HCT116 (cell line): Measurements from ENCODE around the gene RALGPS1. TPM values are rescaled to one million over a fixed set of nuclear protein-coding genes. Genes with fewer than 3 reads are reported as not detected.

Experiments
- ATAC-seq: fragments of 200-7000 bp; cut with Tn5 transposase; 2 replicates; pipeline ENCODE4 v1.9.1; 2020; ENCODE audit warnings: mild to moderate bottlenecking, moderate library complexity
- BruUV-seq: library from RNA; stranded (reverse); fragments of 400-500 nt; replicated peaks from 2 replicates; lab custom pipeline; 2021; lab: Mats Ljungman, UMichigan
- CTCF ChIA-PET: fragments of 300-600 bp; sonication (Branson Sonifier 250); formaldehyde crosslinking; loops from one replicate; lab custom pipeline; 2021; ENCODE audit warnings: antibody characterized with exemption; lab: Charles Lee
- POLR2A ChIA-PET: fragments of 300-600, 350-600 bp; sonication (Branson Sonifier 250); formaldehyde crosslinking; loops from one replicate; lab custom pipeline; 2021; ENCODE audit warnings: antibody characterized with exemption; lab: Charles Lee
- RAD21 ChIA-PET, 2 experiments: fragments of 300-600 bp; sonication (Branson Sonifier 250); formaldehyde crosslinking; loops; one replicate each; lab custom pipeline; 2023; ENCODE audit warnings: low total read pairs in 2 of 2; ENCODE audit not compliant: uncharacterized antibody in 2 of 2, unreplicated experiment in 2 of 2, low non-redundant PET in 1 of 2; lab: Charles Lee
- DNase-seq: peaks from one replicate; pipeline ENCODE4 v3.0.0-alpha.2; 2010; ENCODE audit warnings: low read depth, low spot score
- H2AFZ ChIP-seq: fragments of 200-600 bp; shearing (Covaris generic), sonication (generic); 2 replicates; pipeline ENCODE4 v1.6.1; 2017; ENCODE audit warnings: low read depth, mixed run types, mixed read lengths, antibody characterized with exemption, low read length; ENCODE audit not compliant: poor library complexity, severe bottlenecking
- H3K27ac ChIP-seq: 2 replicates; pipeline ENCODE4 v1.5.1; 2012; ENCODE audit warnings: low read depth, low read length
- H3K27me3 ChIP-seq: fragments of 200-600 bp; sonication (generic); 2 replicates; pipeline ENCODE4 v1.6.1; 2016; ENCODE audit warnings: mixed run types, low read length, mixed read lengths; ENCODE audit not compliant: insufficient read depth
- H3K36me3 ChIP-seq, 2 experiments: fragments of 200-500 bp in 1 of 2; fragments of 200-600 bp in 1 of 2; sonication (Bioruptor generic) in 1 of 2; sonication (generic) in 1 of 2; 2 replicates each; pipeline versions ENCODE4 v1.5.1 to v1.6.1; 2014 to 2016; ENCODE audit warnings: low read length in 2 of 2, inconsistent platforms in 1 of 2, mixed read lengths in 1 of 2, mixed run types in 1 of 2; ENCODE audit not compliant: insufficient read depth in 2 of 2, control insufficient read depth in 1 of 2
- H3K4me1 ChIP-seq, 2 experiments: fragments of 200-600 bp in 1 of 2; sonication (generic) in 1 of 2; 2 replicates each; pipeline versions ENCODE4 v1.5.1 to v1.6.1; 2012 to 2017; ENCODE audit warnings: low read length in 2 of 2, inconsistent platforms in 1 of 2, mild to moderate bottlenecking in 1 of 2, mixed read lengths in 1 of 2, mixed run types in 1 of 2, moderate library complexity in 1 of 2; ENCODE audit not compliant: insufficient read depth in 2 of 2, control insufficient read depth in 1 of 2
- H3K4me2 ChIP-seq: fragments of 200-600 bp; sonication (generic); 2 replicates; pipeline ENCODE4 v1.6.1; 2017; ENCODE audit warnings: mixed run types, low read length, mixed read lengths
- H3K4me3 ChIP-seq, 2 experiments: fragments of 200-600 bp in 1 of 2; sonication (generic) in 1 of 2; replicated peaks in 1 of 2; 2 replicates each; pipeline ENCODE4 v1.5.1; 2011 to 2016; ENCODE audit warnings: low read length in 2 of 2, control low read depth in 1 of 2, low read depth in 1 of 2, mild to moderate bottlenecking in 1 of 2, mixed read lengths in 1 of 2, mixed run types in 1 of 2
- H3K79me2 ChIP-seq: fragments of 200-600 bp; sonication (generic); 2 replicates; pipeline ENCODE4 v1.6.1; 2017; ENCODE audit warnings: mild to moderate bottlenecking, mixed run types, low read length, moderate library complexity, mixed read lengths; ENCODE audit not compliant: insufficient read depth
- H3K9ac ChIP-seq: fragments of 200-600 bp; sonication (generic); 2 replicates; pipeline ENCODE4 v1.6.1; 2016; ENCODE audit warnings: low read length, mixed read lengths
- H3K9me2 ChIP-seq: fragments of 200-600 bp; sonication (generic), shearing (Covaris generic); 2 replicates; pipeline ENCODE4 v1.6.1; 2017; ENCODE audit warnings: mixed run types, mild to moderate bottlenecking, moderate library complexity; ENCODE audit not compliant: insufficient read depth
- H3K9me3 ChIP-seq, 2 experiments: fragments of 200-500 bp in 1 of 2; fragments of 200-600 bp in 1 of 2; sonication (Bioruptor generic) in 1 of 2; sonication (generic) in 1 of 2; 2 replicates each; pipeline ENCODE4 v1.6.1; 2014 to 2017; ENCODE audit warnings: low read length in 2 of 2, mixed read lengths in 2 of 2, inconsistent platforms in 1 of 2, low read depth in 1 of 2, mild to moderate bottlenecking in 1 of 2, mixed run types in 1 of 2, moderate library complexity in 1 of 2; ENCODE audit not compliant: control insufficient read depth in 1 of 2, insufficient read depth in 1 of 2
- H4K20me1 ChIP-seq: fragments of 200-600 bp; sonication (generic), shearing (Covaris generic); 2 replicates; pipeline ENCODE4 v1.6.1; 2017; ENCODE audit warnings: mixed run types, mild to moderate bottlenecking, moderate library complexity; ENCODE audit not compliant: insufficient read depth
- CBX3 ChIP-seq: IDR thresholded peaks from 2 replicates; pipeline ENCODE4 v1.6.1; 2012; ENCODE audit warnings: low read depth
- CEBPB ChIP-seq: IDR thresholded peaks from 2 replicates; pipeline ENCODE4 v1.6.1; 2012; ENCODE audit warnings: low read depth
- EGR1 ChIP-seq: IDR thresholded peaks from 2 replicates; pipeline ENCODE4 v1.6.1; 2012; ENCODE audit warnings: low read depth
- EZH2 ChIP-seq: fragments of 200-600 bp; sonication (generic); IDR thresholded peaks from 2 replicates; pipeline ENCODE4 v1.6.1; 2017; ENCODE audit warnings: antibody characterized with exemption, mixed run types
- EZH2phosphoT487 ChIP-seq: fragments of 200-600 bp; IDR thresholded peaks from 2 replicates; pipeline ENCODE4 v1.6.1; 2018; ENCODE audit warnings: antibody characterized with exemption, borderline replicate concordance
- FOSL1 ChIP-seq: IDR thresholded peaks from 2 replicates; pipeline ENCODE4 v1.6.1; 2012; ENCODE audit warnings: low read depth
- JUND ChIP-seq: IDR thresholded peaks from 2 replicates; pipeline ENCODE4 v1.6.1; 2012
- POLR2AphosphoS5 ChIP-seq: IDR thresholded peaks from 2 replicates; pipeline ENCODE4 v1.6.1; 2011; ENCODE audit warnings: mild to moderate bottlenecking, low read depth, low read length, moderate library complexity
- RAD21 ChIP-seq: IDR thresholded peaks from 2 replicates; pipeline ENCODE4 v1.6.1; 2012; ENCODE audit warnings: low read depth, mild to moderate bottlenecking
- SRF ChIP-seq: IDR thresholded peaks from 2 replicates; pipeline ENCODE4 v1.6.1; 2012; ENCODE audit warnings: low read depth
- ZBTB33 ChIP-seq: IDR thresholded peaks from 2 replicates; pipeline ENCODE4 v1.6.1; 2011; ENCODE audit warnings: mild to moderate bottlenecking, low read length, moderate library complexity; ENCODE audit not compliant: insufficient replicate concordance; ENCODE audit errors: extremely low read depth
- ZNF274 ChIP-seq: fragments of 200-500 bp; sonication (Bioruptor generic); IDR thresholded peaks from 2 replicates; pipeline ENCODE4 v1.6.1; 2014; ENCODE audit warnings: mild to moderate bottlenecking, low read depth, low read length, inconsistent platforms
- intact Hi-C: fragments of 100-400 bp; cut with micrococcal nuclease; formaldehyde crosslinking; loops from 2 replicates; pipeline ENCODE4 v1.10.0; 2022
- total RNA-seq: library from RNA; stranded (reverse); gene quantifications from one replicate; pipeline ENCODE4 v1.2.1, GENCODE V29; 2021; ENCODE audit not compliant: unreplicated experiment
- TF ChIP-seq, protein P1 (sequence below): IDR thresholded peaks from 2 replicates; pipeline ENCODE4 v1.6.1; 2012

The RALGPS1 gene
- total RNA-seq, 1 experiment from 2014 or later: 7.6 TPM

GRCh38 chr9:127177231-127177630 lies 262.6 kb downstream of the RALGPS1 start:
- no peak for DNase-seq
- Histone ChIP-seq H3K36me3 (no peaks in the 10 kb centered on the region), H3K4me3 (no peak overlapping the region), H3K9ac (no peak overlapping the region), H3K9me2 (no peaks in the 10 kb centered on the region)
- POLR2A ChIA-PET: no interaction called here
- intact Hi-C loops: no loop called here
- no peak for ATAC-seq
- no peak for TF ChIP-seq CEBPB
- TF ChIP-seq FOSL1: no peak
- TF ChIP-seq EZH2phosphoT487: no peak
- no peak for TF ChIP-seq EZH2
- TF ChIP-seq RAD21: no peak
- TF ChIP-seq EGR1: no peak
- no peak for TF ChIP-seq SRF
- TF ChIP-seq POLR2AphosphoS5: no peak
- no peak for TF ChIP-seq JUND
- TF ChIP-seq, protein P1, sequence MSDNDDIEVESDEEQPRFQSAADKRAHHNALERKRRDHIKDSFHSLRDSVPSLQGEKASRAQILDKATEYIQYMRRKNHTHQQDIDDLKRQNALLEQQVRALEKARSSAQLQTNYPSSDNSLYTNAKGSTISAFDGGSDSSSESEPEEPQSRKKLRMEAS: no peak
- TF ChIP-seq ZBTB33: no peak
- no peak for TF ChIP-seq ZNF274
- no peak for TF ChIP-seq CBX3
- TF ChIP-seq, all 23 proteins: peak for 0
- H3K9me3 ChIP-seq: no peaks in the 10 kb centered on the region
- RAD21 ChIA-PET: no interaction called here
- no peaks in the 10 kb centered on the region for H3K27me3 ChIP-seq
- H3K4me1 ChIP-seq: no peaks in the 10 kb centered on the region
- H3K27ac ChIP-seq: no peak overlapping the region; the same call in 1 of the 2 replicates
- H2AFZ ChIP-seq: no peak overlapping the region
- H3K79me2 ChIP-seq: no peaks in the 10 kb centered on the region
- BruUV-seq: no TSS peak
- CTCF ChIA-PET: no interaction called here
- no peaks in the 10 kb centered on the region for H4K20me1 ChIP-seq
- no peak overlapping the region for H3K4me2 ChIP-seq
